CD4-positive, alpha-beta T cell (primary cell): ENCODE data around the gene LY9. TPM values are rescaled to one million over a fixed set of nuclear protein-coding genes. Genes with fewer than 3 reads are reported as not detected.

Experiments
- ATAC-seq: fragments of 200-7000 bp; cut with Tn5 transposase; one replicate; pipeline ENCODE4 v1.10.0; 2022; ENCODE audit warnings: mild to moderate bottlenecking; ENCODE audit not compliant: poor library complexity
- CTCF ChIA-PET: fragments of 350-600 bp; sonication (Branson Sonifier 250); formaldehyde crosslinking; loops from one replicate; lab custom pipeline; 2021; ENCODE audit warnings: antibody characterized with exemption, inconsistent platforms; lab: Charles Lee
- POLR2A ChIA-PET: fragments of 350-600 bp; sonication (Branson Sonifier 250); formaldehyde crosslinking; loops from one replicate; lab custom pipeline; 2021; ENCODE audit warnings: antibody characterized with exemption, inconsistent platforms; lab: Charles Lee
- DNase-seq, 14 experiments: peaks; one replicate each; pipeline ENCODE4 v3.0.0-alpha.2; 2013 to 2020; ENCODE audit warnings: mixed read lengths in 2 of 14
- H3K27ac ChIP-seq, 2 donors: one replicate each; pipeline versions ENCODE4 v1.5.1 to v1.7.0; 2013; ENCODE audit warnings: low read length in 2 of 2, low read depth in 1 of 2, mild to moderate bottlenecking in 1 of 2
- H3K27me3 ChIP-seq, 2 experiments: 1 replicate in 1 of 2; 2 replicates in 1 of 2; pipeline versions ENCODE4 v1.6.1 to v1.7.0; 2013; ENCODE audit warnings: low read length in 2 of 2, control low read depth in 1 of 2, mild to moderate bottlenecking in 1 of 2, moderate library complexity in 1 of 2; ENCODE audit not compliant: insufficient read depth in 2 of 2, control insufficient read depth in 1 of 2
- H3K36me3 ChIP-seq: one replicate; pipeline ENCODE4 v1.6.1; 2013; ENCODE audit warnings: low read length, control low read depth; ENCODE audit not compliant: insufficient read depth
- H3K4me1 ChIP-seq: one replicate; pipeline ENCODE4 v1.6.1; 2013; ENCODE audit warnings: low read length, control low read depth; ENCODE audit not compliant: insufficient read depth
- H3K4me3 ChIP-seq: one replicate; pipeline ENCODE4 v1.5.1; 2013; ENCODE audit warnings: mild to moderate bottlenecking, low read length, moderate library complexity
- H3K9me3 ChIP-seq, 2 experiments: 1 replicate in 1 of 2; 2 replicates in 1 of 2; pipeline versions ENCODE4 v1.6.1 to v1.7.0; 2013; ENCODE audit warnings: low read length in 2 of 2, mild to moderate bottlenecking in 2 of 2, control low read depth in 1 of 2, moderate library complexity in 1 of 2; ENCODE audit not compliant: control insufficient read depth in 1 of 2, insufficient read depth in 1 of 2
- H3K27ac Mint-ChIP-seq: one replicate; pipeline ENCODE4 v1.8.0; 2020; ENCODE audit warnings: mixed read lengths
- H3K27me3 Mint-ChIP-seq: one replicate; pipeline ENCODE4 v1.8.0; 2021; ENCODE audit warnings: mixed read lengths
- H3K36me3 Mint-ChIP-seq: one replicate; pipeline ENCODE4 v1.8.0; 2021; ENCODE audit warnings: low read depth, mixed read lengths
- H3K4me1 Mint-ChIP-seq: one replicate; pipeline ENCODE4 v1.8.0; 2021; ENCODE audit warnings: low read depth, mixed read lengths
- H3K4me3 Mint-ChIP-seq: one replicate; pipeline ENCODE4 v1.8.0; 2020; ENCODE audit warnings: mild to moderate bottlenecking, mixed read lengths
- H3K9me3 Mint-ChIP-seq: one replicate; pipeline ENCODE4 v1.8.0; 2020; ENCODE audit warnings: mixed read lengths
- intact Hi-C, 2 experiments: fragments of 100-400 bp; cut with DNase I in 1 of 2; cut with micrococcal nuclease in 1 of 2; formaldehyde crosslinking; loops; one replicate each; pipeline versions ENCODE4 v1.15.1 to v1.9.0; 2023 to 2025; cut with DNase I, micrococcal nuclease
- total RNA-seq, 174 experiments: library from RNA in 2 of 174; stranded (reverse) in 2 of 174; gene quantifications; one replicate each; pipeline ENCODE4 v1.2.3 and lab custom pipeline; 2021 to 2026
- TF ChIP-seq, protein P1 (sequence below): fragments of 200-600 bp; IDR thresholded peaks from one replicate; pipeline ENCODE4 v1.8.0; 2022; ENCODE audit warnings: antibody characterized with exemption, mild to moderate bottlenecking

Gene LY9
- total RNA-seq, 2 experiments from 2014 or later: 124 TPM

GRCh38 chr1:160859166-160859565 is 63.2 kb downstream of the LY9 start:
- intact Hi-C loops: no loop called here

GRCh38 chr1:160860840-160861505 is 65.0 kb downstream of the LY9 start:
- H3K27ac ChIP-seq: no peak overlapping the region
- Mint-ChIP-seq H3K27ac (no peak overlapping the region), H3K4me3 (no peak overlapping the region), H3K4me1 (peaks cover 18% of the 10 kb centered on the region), H3K36me3 (no peaks in the 10 kb centered on the region), H3K27me3 (no peaks in the 10 kb centered on the region), H3K9me3 (no peaks in the 10 kb centered on the region)
- no peak for DNase-seq
- no peak for ATAC-seq
- no peak overlapping the region for H3K4me3 ChIP-seq
- peaks cover 16% of the 10 kb centered on the region for H3K4me1 ChIP-seq
- POLR2A ChIA-PET: no interaction called here
- no peaks in the 10 kb centered on the region for H3K9me3 ChIP-seq
- intact Hi-C loops: no loop called here
- CTCF ChIA-PET: interaction anchor here (1.2 kb wide), 1 partner anchor 113 kb away, joined by 3 read pairs; no protein-coding TSS in a partner anchor
- TF ChIP-seq, protein P1, sequence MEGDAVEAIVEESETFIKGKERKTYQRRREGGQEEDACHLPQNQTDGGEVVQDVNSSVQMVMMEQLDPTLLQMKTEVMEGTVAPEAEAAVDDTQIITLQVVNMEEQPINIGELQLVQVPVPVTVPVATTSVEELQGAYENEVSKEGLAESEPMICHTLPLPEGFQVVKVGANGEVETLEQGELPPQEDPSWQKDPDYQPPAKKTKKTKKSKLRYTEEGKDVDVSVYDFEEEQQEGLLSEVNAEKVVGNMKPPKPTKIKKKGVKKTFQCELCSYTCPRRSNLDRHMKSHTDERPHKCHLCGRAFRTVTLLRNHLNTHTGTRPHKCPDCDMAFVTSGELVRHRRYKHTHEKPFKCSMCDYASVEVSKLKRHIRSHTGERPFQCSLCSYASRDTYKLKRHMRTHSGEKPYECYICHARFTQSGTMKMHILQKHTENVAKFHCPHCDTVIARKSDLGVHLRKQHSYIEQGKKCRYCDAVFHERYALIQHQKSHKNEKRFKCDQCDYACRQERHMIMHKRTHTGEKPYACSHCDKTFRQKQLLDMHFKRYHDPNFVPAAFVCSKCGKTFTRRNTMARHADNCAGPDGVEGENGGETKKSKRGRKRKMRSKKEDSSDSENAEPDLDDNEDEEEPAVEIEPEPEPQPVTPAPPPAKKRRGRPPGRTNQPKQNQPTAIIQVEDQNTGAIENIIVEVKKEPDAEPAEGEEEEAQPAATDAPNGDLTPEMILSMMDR: no peak
- no peaks in the 10 kb centered on the region for H3K27me3 ChIP-seq
- no peaks in the 10 kb centered on the region for H3K36me3 ChIP-seq

More at GRCh38 chr1:160859166-160859565, 63.2 kb downstream of the LY9 start:
- Histone ChIP-seq H3K36me3 (no peaks in the 10 kb centered on the region), H3K27ac (no peak overlapping the region), H3K4me3 (no peak overlapping the region), H3K27me3 (no peaks in the 10 kb centered on the region), H3K4me1 (peaks cover 29% of the 10 kb centered on the region), H3K9me3 (no peaks in the 10 kb centered on the region)
- DNase-seq: peak in 1 of 14 experiments; percentile 24
- no peak overlapping the region for H3K27ac Mint-ChIP-seq
- H3K27me3 Mint-ChIP-seq: no peaks in the 10 kb centered on the region
- H3K4me3 Mint-ChIP-seq: no peak overlapping the region
- H3K9me3 Mint-ChIP-seq: no peaks in the 10 kb centered on the region
- no peak for ATAC-seq
- TF ChIP-seq, protein P1: no peak
- ChIA-PET CTCF (no interaction called here), POLR2A (no interaction called here)
- no peaks in the 10 kb centered on the region for H3K36me3 Mint-ChIP-seq
- peaks cover 18% of the 10 kb centered on the region for H3K4me1 Mint-ChIP-seq

GRCh38 chr1:160862203-160863060 is 66.5 kb downstream of the LY9 start, which contains the start of gene CD244:
CD244 (minus strand) TSS chr1:160862887; CDS start chr1:160862677, 210 bp downstream.
- DNase-seq: peak in 7 of 14 experiments; percentile 10 to 77 (median 53)
- H3K4me1 Mint-ChIP-seq: peaks cover 18% of the 10 kb centered on the region
- H3K4me3 ChIP-seq: peak within 1 kb of the TSS; percentile 13
- H3K27me3 ChIP-seq: no peaks in the 10 kb centered on the region
- no peak within 1 kb of the TSS for H3K4me3 Mint-ChIP-seq
- TF ChIP-seq, protein P1: no peak
- no peaks in the 10 kb centered on the region for H3K27me3 Mint-ChIP-seq
- no peak within 1 kb of the TSS for H3K27ac Mint-ChIP-seq
- H3K36me3 ChIP-seq: no peaks in the 10 kb centered on the region
- intact Hi-C loops: no loop called here
- CTCF ChIA-PET: no interaction called here
- no peaks in the 10 kb centered on the region for H3K9me3 ChIP-seq
- H3K27ac ChIP-seq: no peak within 1 kb of the TSS
- H3K9me3 Mint-ChIP-seq: no peaks in the 10 kb centered on the region
- H3K4me1 ChIP-seq: peaks cover 15% of the 10 kb centered on the region
- ATAC-seq: peak; percentile 73
- POLR2A ChIA-PET: no interaction called here
- H3K36me3 Mint-ChIP-seq: no peaks in the 10 kb centered on the region
